ENCODE results near the gene PIAS1.

- TF ChIP-seq RAD21 (IDR thresholded peaks at IDR 0.05; ENCODE audit: low read depth) (no peak), TCF7L2 (IDR thresholded peaks at IDR 0.05; ENCODE audit: borderline replicate concordance, extremely low read depth, insufficient read depth, insufficient read length) (no peak)
Observed at GRCh38 chr15:68197661-68198437, 143.7 kb downstream of the PIAS1 start.

Measured in HCT116 (cell line).